GM18858 (cell line): ENCODE results near the gene GBP1.
"Not testable (repeated sequence)": the region's sequence is repeated elsewhere in the genome, so short reads cannot be mapped to it uniquely, and the experiment has no call there.

ENCODE experiments used
- ATAC-seq: cut with Tn5 transposase; IDR thresholded peaks from one replicate; pipeline ENCODE4 v1.9.1; 2021; ENCODE audit not compliant: unreplicated experiment

Gene GBP1

DNA sequence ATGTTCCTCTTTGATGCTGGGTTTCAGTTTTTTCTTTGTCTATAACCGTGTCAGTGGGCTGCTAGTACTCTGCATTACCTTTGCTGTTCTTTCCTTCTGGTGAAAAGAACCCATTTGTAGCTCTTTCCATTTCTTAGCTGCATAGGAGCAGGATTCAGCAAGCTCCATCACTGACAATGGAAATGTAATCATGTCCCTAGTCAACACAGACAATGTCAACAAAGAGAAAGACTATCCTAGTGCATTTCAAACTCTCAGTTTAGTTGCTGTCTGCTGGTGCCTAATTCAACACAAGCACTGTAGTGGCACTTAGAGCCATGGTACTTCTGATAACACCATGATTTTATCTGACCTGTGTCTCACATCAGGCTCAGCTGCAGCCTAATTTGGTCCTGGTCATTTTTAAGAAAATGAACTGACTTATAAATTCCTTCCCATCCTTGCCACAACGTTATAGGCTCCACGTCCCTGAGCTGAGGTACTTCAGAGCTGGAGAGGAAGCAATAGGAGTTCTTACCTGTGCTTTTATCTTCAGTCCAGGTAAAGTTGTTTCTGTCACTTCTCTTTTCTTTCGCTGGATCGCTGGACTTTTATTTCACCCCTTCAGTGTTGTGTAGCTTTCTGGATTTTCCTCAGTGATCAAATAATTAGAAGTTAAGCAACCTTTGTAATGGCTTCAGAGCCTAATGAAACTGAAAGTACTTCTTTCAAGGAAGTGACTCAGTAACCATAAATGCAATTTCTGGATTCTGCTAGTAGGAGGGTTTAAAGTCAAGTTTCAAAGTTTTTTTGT is 42.6 kb downstream of the GBP1 start, which contains the start of gene GBP3:
GBP3 (minus strand) TSS at position 700 of the 793 bp plus-strand sequence. CDS start 2,145 bp downstream, outside the sequence.
- peak; percentile 83 for ATAC-seq

DNA sequence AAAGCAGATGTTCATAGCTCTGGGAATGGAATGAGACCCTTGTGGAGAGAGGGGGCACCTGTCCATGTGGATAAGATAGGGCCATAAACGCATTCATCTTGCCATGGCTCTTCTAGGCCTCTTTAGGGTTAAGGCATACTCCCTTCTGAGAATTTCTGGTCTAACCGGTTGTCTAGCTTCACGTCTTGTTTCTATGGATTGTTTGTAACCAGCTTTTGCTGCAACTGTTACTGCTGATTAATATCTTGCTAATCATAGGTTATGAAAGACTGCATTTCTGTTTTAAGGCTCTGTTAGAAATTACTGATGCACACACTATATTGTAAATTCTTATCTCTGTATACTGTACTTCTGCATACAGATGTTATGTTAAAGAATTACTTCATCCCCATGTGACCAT is 46.7 kb downstream of the GBP1 start:
- ATAC-seq = not testable (repeated sequence)

DNA sequence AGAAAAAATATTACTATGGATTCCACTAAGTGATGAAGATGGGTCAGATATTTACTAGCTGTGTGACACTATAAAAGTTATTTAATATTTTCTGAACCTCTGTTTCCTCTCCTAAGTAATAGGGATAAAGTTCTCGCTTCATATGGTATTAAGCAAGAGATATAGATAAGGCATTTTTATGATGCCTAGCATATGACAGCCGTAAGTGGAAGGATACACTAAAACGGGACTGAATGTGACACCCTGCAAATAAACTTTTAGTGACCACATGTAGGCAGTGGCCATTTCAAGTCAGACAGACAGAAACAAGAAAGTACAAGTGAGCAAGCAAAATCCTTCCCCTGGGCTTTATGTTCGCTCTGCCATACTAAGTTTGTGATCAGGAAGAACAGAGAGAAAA is 56.5 kb downstream of the GBP1 start:
- no peak for ATAC-seq

DNA sequence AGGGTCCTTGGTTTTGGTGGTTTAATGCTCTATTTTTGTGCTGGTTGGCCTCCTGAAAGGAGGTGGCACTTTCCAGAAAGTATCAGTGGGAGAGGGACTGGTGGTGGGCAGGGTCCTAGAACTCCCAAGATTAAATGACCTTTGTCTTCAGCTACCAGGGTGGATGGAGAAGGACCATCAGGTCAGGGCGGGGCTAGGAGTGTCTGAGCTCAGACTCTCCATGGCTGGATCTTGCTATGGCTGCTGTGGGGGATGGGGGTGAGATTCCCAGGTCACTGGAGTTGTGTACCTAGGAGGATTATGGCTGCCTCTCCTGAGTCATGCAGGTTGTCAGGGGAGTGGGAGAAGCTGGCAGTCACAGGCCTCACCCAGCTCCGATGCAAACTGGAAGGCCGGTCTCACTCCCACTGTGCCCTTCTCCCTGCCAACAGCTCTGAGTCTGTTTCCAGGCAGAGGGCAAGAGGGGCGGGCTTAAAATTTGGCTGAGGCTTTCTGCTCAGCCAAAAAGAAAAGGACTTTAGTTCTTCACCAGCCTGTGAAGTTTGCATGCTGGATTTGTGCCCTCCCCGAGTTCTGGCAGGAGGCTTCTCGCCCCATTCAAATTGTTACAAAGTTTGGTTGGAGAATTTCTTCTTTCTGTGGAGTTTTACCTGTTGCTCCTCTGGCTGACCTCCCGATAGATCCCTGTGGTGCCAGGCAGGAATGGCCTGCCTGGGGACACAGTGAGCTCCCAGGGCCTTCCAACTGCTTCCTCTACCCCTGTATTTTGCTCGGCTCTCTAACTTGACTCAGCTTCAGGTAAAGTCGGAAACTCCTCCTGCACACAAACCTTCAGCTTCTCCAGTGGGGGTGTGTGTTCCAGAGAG is 59.5 kb downstream of the GBP1 start:
- ATAC-seq = no peak
